ENCODE results near the gene SUN5.

The SUN5 gene

GRCh38 chr20:33010674-33011449 lies 6.6 kb upstream of the SUN5 start:
- Histone ChIP-seq H3K36me3 (ENCODE audit: control insufficient read depth, insufficient read depth, low read length) (no peaks in the 10 kb centered on the region), H3K4me3 (ENCODE audit: extremely low read depth, insufficient read depth, low read length, poor library complexity, severe bottlenecking) (no peak overlapping the region), H3K27ac (ENCODE audit: low read depth, low read length, severe bottlenecking) (no peak overlapping the region), H3K4me1 (ENCODE audit: control insufficient read depth, insufficient read depth, low read length, poor library complexity, severe bottlenecking) (no peaks in the 10 kb centered on the region), H3K9me3 (ENCODE audit: control insufficient read depth, low read length) (no peaks in the 10 kb centered on the region)
- WGBS, 2 experiments (ENCODE audit: insufficient coverage in 2 of 2) = 83 to 95% methylated on average over 7 to 8 of the region's 8 CpGs

DNA sequence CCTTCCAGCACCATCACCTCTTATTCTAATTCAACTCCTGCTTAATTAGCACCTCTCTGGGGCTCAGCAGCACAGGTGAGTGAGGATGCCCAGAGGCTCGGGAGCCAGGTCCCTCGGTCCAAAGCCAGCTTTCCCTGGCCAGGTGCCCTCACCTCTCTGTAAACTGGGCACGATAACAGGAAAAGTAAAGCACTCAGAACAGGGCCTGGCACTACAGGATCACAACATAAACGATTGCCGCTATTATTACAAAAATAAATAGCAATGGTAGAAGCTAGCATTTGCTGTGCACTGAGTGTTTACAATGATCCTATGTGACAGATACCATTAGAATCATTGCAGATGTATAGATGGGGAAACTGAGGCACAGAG lies 5.9 kb upstream of the SUN5 start:
- no peak overlapping the region for H3K4me3 ChIP-seq (ENCODE audit: extremely low read depth, insufficient read depth, low read length, poor library complexity, severe bottlenecking)
- 80 to 86% methylated on average over 2 to 5 of the region's 5 CpGs for WGBS, 2 experiments (ENCODE audit: insufficient coverage in 2 of 2)
- H3K36me3 ChIP-seq (ENCODE audit: control insufficient read depth, insufficient read depth, low read length) = no peaks in the 10 kb centered on the region
- H3K4me1 ChIP-seq (ENCODE audit: control insufficient read depth, insufficient read depth, low read length, poor library complexity, severe bottlenecking) = no peaks in the 10 kb centered on the region
- H3K27ac ChIP-seq (ENCODE audit: low read depth, low read length, severe bottlenecking) = no peak overlapping the region
- no peaks in the 10 kb centered on the region for H3K9me3 ChIP-seq (ENCODE audit: control insufficient read depth, low read length)

DNA sequence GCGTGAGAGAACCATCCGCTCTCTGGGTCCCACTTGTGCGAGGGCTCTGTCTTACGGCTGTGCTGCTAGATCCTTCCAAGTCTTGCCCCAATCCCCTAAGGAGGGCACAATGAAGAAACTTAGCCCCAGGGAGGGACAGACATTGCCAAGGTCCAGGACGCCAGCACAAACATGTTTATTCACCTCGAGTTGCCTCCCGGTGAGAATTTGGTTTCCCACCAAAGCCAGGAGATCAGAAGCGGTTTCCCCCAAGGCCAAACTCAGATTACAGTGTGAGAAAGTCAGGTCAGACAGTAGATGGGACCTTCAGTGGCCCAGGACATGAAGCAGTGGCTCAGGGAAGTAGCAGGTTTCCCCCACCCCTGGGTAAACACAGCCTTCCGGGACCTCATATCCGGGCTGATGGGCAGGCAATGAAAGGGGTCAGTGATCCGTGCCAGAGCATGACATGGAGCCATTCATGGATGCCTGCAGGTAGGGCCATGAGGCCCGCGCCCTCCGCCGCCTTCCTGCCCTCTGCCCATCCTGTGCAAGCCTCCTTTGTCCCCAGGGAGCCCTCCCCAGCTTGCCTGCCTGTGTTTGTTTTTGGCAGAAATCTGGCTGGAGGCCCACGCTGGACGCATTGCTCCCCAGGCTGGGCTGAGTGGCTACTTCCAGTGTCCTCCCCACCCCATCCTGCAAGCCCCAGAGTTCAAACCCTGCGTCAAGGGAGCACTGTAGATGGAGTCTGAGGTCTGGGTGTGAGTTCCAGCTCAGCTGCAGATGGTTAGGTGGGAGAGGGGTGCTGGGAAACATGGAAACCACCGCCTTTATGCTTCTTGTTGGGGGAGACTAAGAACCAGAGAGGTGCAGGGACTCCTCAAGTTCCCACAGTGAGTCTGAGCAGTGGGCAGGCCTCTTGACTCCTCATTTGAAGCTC lies 5.2 kb upstream of the SUN5 start:
- no peaks in the 10 kb centered on the region for H3K4me1 ChIP-seq (ENCODE audit: control insufficient read depth, insufficient read depth, low read length, poor library complexity, severe bottlenecking)
- H3K36me3 ChIP-seq (ENCODE audit: control insufficient read depth, insufficient read depth, low read length) = no peaks in the 10 kb centered on the region
- H3K9me3 ChIP-seq (ENCODE audit: control insufficient read depth, low read length) = no peaks in the 10 kb centered on the region
- no peak overlapping the region for H3K27ac ChIP-seq (ENCODE audit: low read depth, low read length, severe bottlenecking)
- H3K4me3 ChIP-seq (ENCODE audit: extremely low read depth, insufficient read depth, low read length, poor library complexity, severe bottlenecking) = no peak overlapping the region
- WGBS, 2 experiments (ENCODE audit: insufficient coverage in 2 of 2) = 88% methylated on average over 17 to 19 of the region's 19 CpGs

GRCh38 chr20:33008336-33009213 lies 4.3 kb upstream of the SUN5 start:
- WGBS, 2 experiments (ENCODE audit: insufficient coverage in 2 of 2) = 93 to 95% methylated on average over 23 of the region's 23 CpGs
- Histone ChIP-seq H3K27ac (ENCODE audit: low read depth, low read length, severe bottlenecking) (no peak overlapping the region), H3K4me1 (ENCODE audit: control insufficient read depth, insufficient read depth, low read length, poor library complexity, severe bottlenecking) (no peaks in the 10 kb centered on the region), H3K4me3 (ENCODE audit: extremely low read depth, insufficient read depth, low read length, poor library complexity, severe bottlenecking) (no peak overlapping the region), H3K9me3 (ENCODE audit: control insufficient read depth, low read length) (no peaks in the 10 kb centered on the region), H3K36me3 (ENCODE audit: control insufficient read depth, insufficient read depth, low read length) (no peaks in the 10 kb centered on the region)

DNA sequence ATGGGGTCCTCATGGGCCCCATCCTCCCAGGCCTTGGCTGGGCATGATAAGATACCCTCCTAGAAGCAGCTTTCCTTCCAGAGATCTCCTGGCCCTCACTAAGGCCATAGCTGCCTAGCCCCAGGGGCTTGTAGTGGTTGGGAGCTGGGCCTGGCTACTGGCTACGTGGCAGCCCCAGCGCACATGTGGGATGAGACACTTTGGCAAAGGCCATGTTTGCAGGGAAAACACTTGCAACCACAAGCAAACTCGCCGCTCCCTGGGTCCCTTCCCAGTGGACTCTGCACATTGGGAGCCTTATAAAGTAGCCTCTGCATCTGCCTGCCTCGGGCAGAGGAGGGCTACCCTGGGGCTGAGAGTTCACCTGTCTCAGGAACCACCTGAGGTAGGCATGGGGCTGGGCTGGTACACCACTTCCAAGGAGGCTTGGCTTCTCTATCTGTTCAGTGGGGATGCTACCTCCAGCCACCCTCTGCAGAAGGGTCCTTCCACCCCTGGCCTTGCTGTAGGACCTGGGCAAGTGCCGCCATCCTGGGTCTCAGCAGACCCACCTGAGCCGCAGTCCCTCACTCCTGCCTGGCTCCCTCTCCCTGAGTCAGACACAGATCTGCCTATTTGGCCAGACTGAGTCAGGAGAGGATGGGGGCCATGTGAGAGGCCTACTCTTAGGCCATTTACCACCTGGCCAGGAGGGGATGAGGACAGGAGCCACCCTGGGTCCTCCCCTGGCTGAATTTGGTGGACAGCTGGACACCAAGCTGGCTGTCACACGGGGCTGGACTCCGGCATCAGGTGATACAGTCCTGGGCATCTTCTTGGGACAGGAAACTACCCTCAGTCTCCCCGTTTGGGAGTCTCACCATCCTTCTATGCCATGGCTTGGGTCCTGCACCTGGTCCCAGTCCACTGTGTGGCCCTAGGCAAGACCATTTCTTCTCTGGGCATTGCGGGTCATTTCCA lies 3.4 kb upstream of the SUN5 start, which contains the start of gene BPIFB2:
Gene BPIFB2 (plus strand): TSS at position 329 of the 960 bp plus-strand sequence. CDS start 871 bp downstream, outside the sequence.
- Histone ChIP-seq H3K27ac (ENCODE audit: low read depth, low read length, severe bottlenecking) (no peak within 1 kb of the TSS), H3K36me3 (ENCODE audit: control insufficient read depth, insufficient read depth, low read length) (no peaks in the 10 kb centered on the region), H3K4me3 (ENCODE audit: extremely low read depth, insufficient read depth, low read length, poor library complexity, severe bottlenecking) (no peak within 1 kb of the TSS), H3K4me1 (ENCODE audit: control insufficient read depth, insufficient read depth, low read length, poor library complexity, severe bottlenecking) (no peaks in the 10 kb centered on the region), H3K9me3 (ENCODE audit: control insufficient read depth, low read length) (no peaks in the 10 kb centered on the region)
- WGBS, 2 experiments (ENCODE audit: insufficient coverage in 2 of 2) = 90 to 94% methylated on average over 11 of the region's 11 CpGs

DNA sequence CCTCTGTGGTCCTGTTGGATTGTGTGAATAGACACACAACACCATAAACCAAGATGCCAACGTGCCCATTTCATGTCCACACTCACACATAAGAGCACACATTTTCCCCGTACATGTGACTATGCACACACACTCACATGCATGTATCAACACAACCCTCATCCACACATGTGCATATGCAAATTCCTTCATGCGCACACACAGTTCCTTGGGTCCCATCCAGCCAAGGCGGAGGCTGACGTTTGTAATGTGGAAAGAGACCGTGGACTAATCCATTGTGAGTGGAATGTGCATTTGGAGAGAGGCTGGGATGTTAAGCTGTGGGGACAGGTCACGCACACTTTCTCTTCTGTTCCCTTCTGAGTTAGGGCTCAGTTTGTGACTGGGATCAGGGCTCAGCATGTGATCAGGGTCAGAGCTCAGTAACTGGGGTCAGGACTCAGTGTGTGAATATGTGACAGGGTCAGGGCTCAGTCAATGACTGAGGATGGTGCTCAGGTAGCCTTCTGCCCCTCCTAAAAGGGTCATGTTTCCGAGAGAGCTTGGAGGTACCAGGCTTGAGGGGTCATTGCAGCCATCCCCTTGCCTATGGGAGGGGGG lies 2.6 kb upstream of the SUN5 start:
- Histone ChIP-seq H3K27ac (ENCODE audit: low read depth, low read length, severe bottlenecking) (no peak overlapping the region), H3K9me3 (ENCODE audit: control insufficient read depth, low read length) (no peaks in the 10 kb centered on the region), H3K4me3 (ENCODE audit: extremely low read depth, insufficient read depth, low read length, poor library complexity, severe bottlenecking) (no peak overlapping the region), H3K36me3 (ENCODE audit: control insufficient read depth, insufficient read depth, low read length) (no peaks in the 10 kb centered on the region), H3K4me1 (ENCODE audit: control insufficient read depth, insufficient read depth, low read length, poor library complexity, severe bottlenecking) (no peaks in the 10 kb centered on the region)
- WGBS, 2 experiments (ENCODE audit: insufficient coverage in 2 of 2) = 88 to 94% methylated on average over 6 to 7 of the region's 8 CpGs

DNA sequence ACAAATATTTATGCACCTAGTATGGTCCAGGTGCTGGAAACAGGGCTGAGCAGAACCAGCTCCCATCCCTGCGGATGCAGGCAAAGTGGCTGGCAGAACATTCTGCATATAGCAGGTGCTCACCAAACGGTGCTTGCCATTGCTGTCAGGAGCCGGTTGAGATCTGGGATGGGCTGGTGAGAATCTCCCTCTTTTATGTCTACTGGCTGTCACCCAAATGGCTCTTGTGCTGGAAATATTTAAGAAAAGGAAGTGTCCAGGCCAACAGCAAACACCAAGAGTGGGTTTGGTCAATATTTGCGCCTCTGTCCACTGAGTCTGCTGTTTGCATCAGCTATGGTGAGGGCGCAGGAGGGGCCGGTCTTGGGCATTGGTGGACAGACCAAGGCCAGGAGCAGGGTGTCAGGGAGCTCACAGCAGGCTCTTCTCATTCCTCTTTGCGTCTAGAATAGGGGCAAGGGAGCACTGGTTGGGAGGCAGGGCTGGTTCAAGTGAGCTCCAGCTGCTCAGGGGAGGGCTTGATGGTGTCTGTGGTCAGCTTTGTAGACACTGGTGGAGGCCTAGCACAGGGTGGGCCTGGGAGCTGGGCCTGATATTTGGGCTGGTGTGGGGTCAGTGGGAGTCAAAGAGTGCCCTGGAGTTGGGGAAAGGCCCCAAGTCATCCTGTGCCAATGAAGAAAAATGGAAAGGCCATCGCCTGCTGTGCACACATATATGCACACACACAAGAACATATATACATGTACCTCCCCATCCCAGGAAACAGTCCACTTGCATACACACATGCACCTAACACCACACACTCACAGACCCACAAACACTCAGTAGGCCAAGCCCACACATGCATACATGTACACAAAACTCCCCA lies 1.9 kb upstream of the SUN5 start:
- 92% methylated on average over 5 to 7 of the region's 8 CpGs for WGBS, 2 experiments (ENCODE audit: insufficient coverage in 2 of 2)
- H3K4me1 ChIP-seq (ENCODE audit: control insufficient read depth, insufficient read depth, low read length, poor library complexity, severe bottlenecking) = no peaks in the 10 kb centered on the region
- no peaks in the 10 kb centered on the region for H3K9me3 ChIP-seq (ENCODE audit: control insufficient read depth, low read length)
- H3K36me3 ChIP-seq (ENCODE audit: control insufficient read depth, insufficient read depth, low read length) = no peaks in the 10 kb centered on the region
- no peak overlapping the region for H3K27ac ChIP-seq (ENCODE audit: low read depth, low read length, severe bottlenecking)
- H3K4me3 ChIP-seq (ENCODE audit: extremely low read depth, insufficient read depth, low read length, poor library complexity, severe bottlenecking) = no peak overlapping the region

GRCh38 chr20:33005132-33005566 lies 916 bp upstream of the SUN5 start:
- Histone ChIP-seq H3K36me3 (ENCODE audit: control insufficient read depth, insufficient read depth, low read length) (no peaks in the 10 kb centered on the region), H3K4me1 (ENCODE audit: control insufficient read depth, insufficient read depth, low read length, poor library complexity, severe bottlenecking) (no peaks in the 10 kb centered on the region), H3K4me3 (ENCODE audit: extremely low read depth, insufficient read depth, low read length, poor library complexity, severe bottlenecking) (no peak overlapping the region), H3K27ac (ENCODE audit: low read depth, low read length, severe bottlenecking) (no peak overlapping the region), H3K9me3 (ENCODE audit: control insufficient read depth, low read length) (no peaks in the 10 kb centered on the region)
- WGBS, 2 experiments (ENCODE audit: insufficient coverage in 2 of 2) = 32 to 41% methylated on average over 3 to 4 of the region's 4 CpGs

All from mesodermal cell (in vitro differentiated cells).